ENCODE measurements around the gene STEAP1. TPM values are rescaled to one million over a fixed set of nuclear protein-coding genes. Genes with fewer than 3 reads are reported as not detected.

STEAP1 gene
- total and polyA plus RNA-seq, 9 of the 15 experiments (the other 6 are each of a cell fraction or from before 2014, with no cell fraction given) = 2.7 to 6.8 (median 5.1) TPM

DNA sequence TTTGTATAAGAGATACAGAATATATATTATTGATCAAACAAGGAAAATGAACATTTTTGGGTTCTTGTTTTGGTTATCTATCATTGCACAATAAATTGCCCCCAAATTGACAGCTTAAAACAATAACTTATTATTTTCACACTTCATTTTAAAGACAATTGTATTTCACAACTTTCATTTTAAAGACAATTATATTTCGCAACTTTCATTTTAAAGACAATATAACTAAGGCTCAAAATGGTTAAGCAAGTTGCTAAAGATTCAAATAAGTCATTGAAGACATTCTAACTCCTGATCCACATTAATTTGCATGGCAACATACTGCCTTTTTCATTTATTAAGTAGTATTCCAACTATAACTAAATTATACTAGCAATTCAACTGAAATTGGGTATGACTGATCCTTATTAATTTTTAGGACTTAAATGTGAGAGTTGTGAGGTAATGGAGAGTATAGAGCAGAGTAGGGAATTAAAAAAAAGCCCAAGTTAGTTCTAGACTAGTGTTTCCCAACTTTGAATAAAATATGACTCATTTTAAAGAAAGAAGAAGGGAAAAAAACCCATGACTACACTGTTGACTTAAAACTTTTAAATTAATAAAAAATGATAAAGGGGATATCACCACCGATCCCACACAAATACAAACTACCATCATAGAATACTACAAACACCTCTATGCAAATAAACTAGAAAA, 47.4 kb downstream of the STEAP1 start:
- no peaks in the 10 kb centered on the region for H3K27me3 ChIP-seq (ENCODE audit: control insufficient read depth in 2 of 2, insufficient read depth in 2 of 2, low read length in 2 of 2)
- no peak overlapping the region for H3K4me3 ChIP-seq
- peak; percentile 83 for TF ChIP-seq CEBPB (tag; IDR thresholded peaks at IDR 0.05)
- TF ChIP-seq CEBPG (CRISPR knock-in tag; IDR thresholded peaks at IDR 0.05) = no peak
- TF ChIP-seq CEBPG (tag; conservative IDR thresholded peaks at IDR 0.05 in 1 of 2, IDR thresholded peaks at IDR 0.05 in 1 of 2) = peak in 1 of 2 experiments; percentile 82; a peak in 2 of 4 replicates
- no peak for TF ChIP-seq FOXK1 (CRISPR knock-in tag; IDR thresholded peaks at IDR 0.05; ENCODE audit: borderline replicate concordance)
- TF ChIP-seq ZNF586 (CRISPR knock-in tag; conservative IDR thresholded peaks at IDR 0.05) = no peak
- TF ChIP-seq, protein P1, sequence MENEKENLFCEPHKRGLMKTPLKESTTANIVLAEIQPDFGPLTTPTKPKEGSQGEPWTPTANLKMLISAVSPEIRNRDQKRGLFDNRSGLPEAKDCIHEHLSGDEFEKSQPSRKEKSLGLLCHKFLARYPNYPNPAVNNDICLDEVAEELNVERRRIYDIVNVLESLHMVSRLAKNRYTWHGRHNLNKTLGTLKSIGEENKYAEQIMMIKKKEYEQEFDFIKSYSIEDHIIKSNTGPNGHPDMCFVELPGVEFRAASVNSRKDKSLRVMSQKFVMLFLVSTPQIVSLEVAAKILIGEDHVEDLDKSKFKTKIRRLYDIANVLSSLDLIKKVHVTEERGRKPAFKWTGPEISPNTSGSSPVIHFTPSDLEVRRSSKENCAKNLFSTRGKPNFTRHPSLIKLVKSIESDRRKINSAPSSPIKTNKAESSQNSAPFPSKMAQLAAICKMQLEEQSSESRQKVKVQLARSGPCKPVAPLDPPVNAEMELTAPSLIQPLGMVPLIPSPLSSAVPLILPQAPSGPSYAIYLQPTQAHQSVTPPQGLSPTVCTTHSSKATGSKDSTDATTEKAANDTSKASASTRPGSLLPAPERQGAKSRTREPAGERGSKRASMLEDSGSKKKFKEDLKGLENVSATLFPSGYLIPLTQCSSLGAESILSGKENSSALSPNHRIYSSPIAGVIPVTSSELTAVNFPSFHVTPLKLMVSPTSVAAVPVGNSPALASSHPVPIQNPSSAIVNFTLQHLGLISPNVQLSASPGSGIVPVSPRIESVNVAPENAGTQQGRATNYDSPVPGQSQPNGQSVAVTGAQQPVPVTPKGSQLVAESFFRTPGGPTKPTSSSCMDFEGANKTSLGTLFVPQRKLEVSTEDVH (IDR thresholded peaks at IDR 0.05; ENCODE audit: low read depth, partially characterized antibody) = no peak
- TF ChIP-seq ZNF41 (CRISPR knock-in tag; conservative IDR thresholded peaks at IDR 0.05) = no peak
- intact Hi-C loops (cut with micrococcal nuclease) = no loop called here
- in situ Hi-C loops (cut with MboI) = no loop called here
- no peak overlapping the region for H3K27ac ChIP-seq (ENCODE audit: extremely low read depth, low read depth, low read length)
- no peaks in the 10 kb centered on the region for H3K36me3 ChIP-seq (ENCODE audit: control insufficient read depth, insufficient read depth, low read length)
- ATAC-seq = no peak
- H3K9ac ChIP-seq (ENCODE audit: insufficient read depth in 1 of 2, low read depth in 2 of 2, low read length in 2 of 2) = no peak overlapping the region
- H3K4me2 ChIP-seq (ENCODE audit: insufficient read depth, low read length) = no peak overlapping the region
- 0% methylated on average over 2 of the region's 2 CpGs for WGBS (ENCODE audit: insufficient coverage, low coverage, missing lambda C conversion rate)
- no TSS peak for BruUV-seq (replicated peaks)
- no peaks in the 10 kb centered on the region for H3K79me2 ChIP-seq (ENCODE audit: control insufficient read depth, insufficient read depth, low read length)
- FAIRE-seq = no peak
- DNase-seq (ENCODE audit: extremely low read depth in 1 of 4, low spot score in 3 of 4) = no peak
- H4K20me1 ChIP-seq (replicated peaks; ENCODE audit: control insufficient read depth, insufficient read depth, low read length) = no peaks in the 10 kb centered on the region
- H2AFZ ChIP-seq (ENCODE audit: low read depth, low read length) = no peak overlapping the region
- no peaks in the 10 kb centered on the region for H3K4me1 ChIP-seq (replicated peaks in 1 of 2; ENCODE audit: control insufficient read depth in 2 of 2, insufficient read depth in 2 of 2, low read length in 2 of 2)
- no peaks in the 10 kb centered on the region for H3K9me3 ChIP-seq (replicated peaks; ENCODE audit: control insufficient read depth, insufficient read depth, low read depth, low read length)
- CTCF ChIA-PET (ENCODE audit: low intra/inter-chr PET ratio) = no interaction called here
- H3K9me1 ChIP-seq (ENCODE audit: control insufficient read depth, insufficient read depth, low read length) = no peaks in the 10 kb centered on the region
- POLR2A ChIA-PET = no interaction called here
